Ramos (cell line): ENCODE results near the gene HEMGN.
"Not testable (repeated sequence)": the region's sequence is repeated elsewhere in the genome, so short reads cannot be mapped to it uniquely, and the experiment has no call there.

Experiments
- in situ Hi-C: fragments of 300-500 bp; cut with MboI; formaldehyde crosslinking; loops from one replicate; pipeline ENCODE4 v1.14.3; 2022; ENCODE audit warnings: low sequenced_read_pairs; ENCODE audit not compliant: unreplicated experiment

The HEMGN gene, protein sequence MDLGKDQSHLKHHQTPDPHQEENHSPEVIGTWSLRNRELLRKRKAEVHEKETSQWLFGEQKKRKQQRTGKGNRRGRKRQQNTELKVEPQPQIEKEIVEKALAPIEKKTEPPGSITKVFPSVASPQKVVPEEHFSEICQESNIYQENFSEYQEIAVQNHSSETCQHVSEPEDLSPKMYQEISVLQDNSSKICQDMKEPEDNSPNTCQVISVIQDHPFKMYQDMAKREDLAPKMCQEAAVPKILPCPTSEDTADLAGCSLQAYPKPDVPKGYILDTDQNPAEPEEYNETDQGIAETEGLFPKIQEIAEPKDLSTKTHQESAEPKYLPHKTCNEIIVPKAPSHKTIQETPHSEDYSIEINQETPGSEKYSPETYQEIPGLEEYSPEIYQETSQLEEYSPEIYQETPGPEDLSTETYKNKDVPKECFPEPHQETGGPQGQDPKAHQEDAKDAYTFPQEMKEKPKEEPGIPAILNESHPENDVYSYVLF

GRCh38 chr9:97938081-97938644 is at the start of gene HEMGN:
HEMGN (minus strand) TSS chr9:97938172; CDS start chr9:97938136, 36 bp downstream.
- in situ Hi-C loops = no loop called here

GRCh38 chr9:97987487-97987886 is 49.5 kb upstream of the HEMGN start:
- in situ Hi-C loops = no loop called here

DNA sequence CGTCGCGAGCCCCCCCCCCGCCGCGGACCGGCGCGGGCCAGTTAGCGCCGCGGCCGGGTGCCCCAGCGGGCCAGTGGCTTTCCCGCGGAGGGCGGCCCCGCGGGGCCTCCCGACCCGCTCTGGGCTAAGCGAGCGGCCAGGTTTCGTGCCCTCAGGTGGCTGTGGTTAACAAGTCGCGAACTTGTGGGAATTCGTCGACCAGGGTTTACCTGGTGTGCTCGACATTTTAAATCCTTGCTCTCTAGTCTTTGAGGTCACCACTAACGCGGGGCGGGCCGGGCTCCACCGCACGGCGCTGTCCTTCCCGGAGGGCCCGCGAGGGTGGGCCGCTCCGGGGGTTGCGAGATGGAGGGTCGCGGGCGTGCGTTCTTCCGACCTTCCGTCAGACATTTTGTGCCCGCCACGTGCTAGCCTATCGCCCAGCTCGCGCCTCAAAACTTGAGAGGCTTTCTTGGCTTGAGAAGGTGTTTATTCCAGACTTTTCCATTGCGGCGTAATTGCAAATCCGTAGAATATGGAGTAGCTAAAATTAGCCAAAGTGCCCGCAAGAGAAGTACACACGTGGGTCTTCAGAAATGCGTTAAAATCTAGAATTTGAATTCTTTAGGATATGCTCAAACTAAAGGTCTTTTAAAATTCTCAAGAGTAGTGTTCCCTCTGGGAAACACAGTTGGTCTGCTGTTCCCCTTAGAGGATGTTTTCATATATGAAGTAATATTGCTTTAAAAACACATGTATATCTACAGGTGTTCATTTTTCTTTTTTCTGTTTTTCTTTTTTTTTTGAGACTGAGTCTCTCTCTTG is 47.3 kb upstream of the HEMGN start:
- in situ Hi-C loops = no loop called here

DNA sequence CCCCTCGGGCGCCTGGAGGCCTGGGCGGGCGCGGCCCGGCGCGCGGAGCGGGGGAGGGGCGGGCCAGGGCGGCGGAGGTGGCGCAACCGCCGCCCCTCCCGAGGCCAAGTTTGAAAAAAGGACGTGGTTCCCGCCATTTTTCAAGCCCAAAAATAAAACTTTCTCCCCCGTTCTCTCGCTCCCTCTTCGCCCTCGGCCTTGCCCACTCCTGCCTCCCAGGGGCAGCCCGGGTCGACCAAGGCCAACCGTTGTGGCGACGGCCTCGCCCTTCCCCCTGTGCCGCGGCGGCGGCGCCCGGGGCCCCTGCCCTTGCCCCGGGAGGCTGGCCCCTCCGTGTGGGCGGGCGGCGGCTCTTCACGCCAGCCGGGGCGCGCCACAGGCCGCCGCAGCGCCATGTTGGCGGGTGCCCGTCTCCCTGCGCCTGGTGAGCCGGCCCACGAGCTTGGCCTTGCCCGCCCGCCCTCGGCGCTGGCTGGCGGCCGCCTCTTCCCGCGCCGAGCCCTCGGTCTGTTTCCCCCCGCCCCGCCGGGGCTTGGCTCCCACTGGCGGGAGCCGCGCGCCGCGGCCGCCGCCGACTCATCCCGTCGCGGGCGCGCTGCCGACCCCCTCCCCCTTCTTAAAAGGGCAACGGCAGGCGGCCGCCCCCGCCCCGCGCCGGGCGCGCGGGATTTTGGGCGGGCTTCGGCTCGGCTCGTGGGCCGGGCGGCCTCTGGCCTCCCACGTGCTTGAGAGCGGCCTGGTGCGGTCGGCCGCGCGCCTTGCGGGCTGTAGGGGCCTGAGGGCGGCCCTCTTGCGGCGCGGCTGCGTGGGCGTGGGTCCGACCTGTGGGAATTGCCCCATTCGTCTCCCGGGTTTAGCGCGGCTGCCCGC is 46.5 kb upstream of the HEMGN start:
- in situ Hi-C loops = no loop called here

DNA sequence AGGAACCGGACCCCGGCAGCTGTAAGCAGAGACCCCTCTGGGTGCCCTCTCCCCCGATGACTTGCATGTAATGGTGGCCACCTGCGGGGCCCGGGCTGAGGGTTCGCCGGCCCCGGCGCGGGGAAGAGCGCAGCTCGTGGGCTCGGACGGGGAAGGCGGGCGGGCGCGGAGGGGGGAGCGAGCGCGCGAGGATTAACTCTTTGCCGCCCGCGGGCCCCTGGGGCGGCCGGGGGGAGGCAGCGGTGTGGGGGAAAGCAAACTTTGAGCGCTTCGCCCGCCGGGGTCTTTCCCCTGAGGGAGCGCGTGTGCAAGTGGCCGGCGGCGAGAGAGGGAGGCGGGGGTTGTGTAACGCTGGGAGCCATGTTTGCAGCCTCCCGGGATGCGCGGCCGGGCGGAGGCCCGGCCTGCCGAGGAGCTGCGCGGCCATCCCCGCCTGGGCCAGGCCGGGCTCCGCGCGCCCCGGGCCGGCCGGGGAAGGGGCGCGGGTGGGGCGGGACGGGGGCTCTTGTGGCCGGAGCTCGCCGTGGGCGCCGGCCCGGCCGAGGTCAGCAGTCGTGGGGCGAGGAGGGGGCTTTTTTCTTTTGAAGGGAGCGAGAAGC is 45.7 kb upstream of the HEMGN start:
- in situ Hi-C loops = no loop called here

DNA sequence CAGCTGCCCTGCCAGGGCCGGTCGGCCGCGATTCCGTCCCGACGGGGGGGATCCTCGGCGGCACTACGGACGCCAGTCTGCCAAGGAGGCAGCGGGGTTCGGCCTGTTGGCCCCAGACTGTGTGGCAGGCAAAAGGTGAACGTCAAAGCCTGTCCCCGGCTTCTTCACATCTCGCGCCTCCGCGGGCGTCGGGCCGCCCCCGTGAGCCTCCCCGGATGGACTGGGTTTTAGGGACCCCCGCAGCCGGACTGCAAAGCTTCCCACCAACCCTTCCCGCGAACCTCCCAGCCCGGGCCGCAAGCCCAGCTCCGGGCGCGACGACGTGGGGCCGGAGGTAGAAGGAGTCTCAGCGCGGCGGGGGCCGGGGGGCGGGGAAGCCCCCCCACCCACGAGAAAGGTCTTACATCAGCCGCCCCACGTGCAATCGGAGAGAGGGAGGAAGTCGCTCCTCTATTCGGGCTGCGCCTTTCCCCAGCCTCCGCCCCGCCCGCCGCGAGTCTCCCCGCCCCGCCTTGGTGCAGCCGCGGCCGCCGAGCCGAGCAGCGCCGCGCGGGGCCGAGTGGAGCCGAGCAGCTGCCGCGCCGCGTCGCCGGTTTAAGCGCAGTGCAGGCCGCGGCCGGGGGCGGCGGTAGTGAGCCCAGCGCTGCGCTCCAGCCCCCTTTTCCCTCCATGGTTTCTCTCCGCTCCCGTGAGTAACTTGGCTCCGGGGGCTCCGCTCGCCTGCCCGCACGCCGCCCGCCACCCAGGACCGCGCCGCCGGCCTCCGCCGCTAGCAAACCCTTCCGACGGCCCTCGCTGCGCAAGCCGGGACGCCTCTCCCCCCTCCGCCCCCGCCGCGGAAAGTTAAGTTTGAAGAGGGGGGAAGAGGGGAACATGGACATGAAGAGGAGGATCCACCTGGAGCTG is 45.0 kb upstream of the HEMGN start, which contains the start of gene ANP32B:
Gene ANP32B (plus strand): TSS at position 659 of the 906 bp plus-strand sequence. CDS start 215 bp downstream, at position 874.
- in situ Hi-C loops = no loop called here

DNA sequence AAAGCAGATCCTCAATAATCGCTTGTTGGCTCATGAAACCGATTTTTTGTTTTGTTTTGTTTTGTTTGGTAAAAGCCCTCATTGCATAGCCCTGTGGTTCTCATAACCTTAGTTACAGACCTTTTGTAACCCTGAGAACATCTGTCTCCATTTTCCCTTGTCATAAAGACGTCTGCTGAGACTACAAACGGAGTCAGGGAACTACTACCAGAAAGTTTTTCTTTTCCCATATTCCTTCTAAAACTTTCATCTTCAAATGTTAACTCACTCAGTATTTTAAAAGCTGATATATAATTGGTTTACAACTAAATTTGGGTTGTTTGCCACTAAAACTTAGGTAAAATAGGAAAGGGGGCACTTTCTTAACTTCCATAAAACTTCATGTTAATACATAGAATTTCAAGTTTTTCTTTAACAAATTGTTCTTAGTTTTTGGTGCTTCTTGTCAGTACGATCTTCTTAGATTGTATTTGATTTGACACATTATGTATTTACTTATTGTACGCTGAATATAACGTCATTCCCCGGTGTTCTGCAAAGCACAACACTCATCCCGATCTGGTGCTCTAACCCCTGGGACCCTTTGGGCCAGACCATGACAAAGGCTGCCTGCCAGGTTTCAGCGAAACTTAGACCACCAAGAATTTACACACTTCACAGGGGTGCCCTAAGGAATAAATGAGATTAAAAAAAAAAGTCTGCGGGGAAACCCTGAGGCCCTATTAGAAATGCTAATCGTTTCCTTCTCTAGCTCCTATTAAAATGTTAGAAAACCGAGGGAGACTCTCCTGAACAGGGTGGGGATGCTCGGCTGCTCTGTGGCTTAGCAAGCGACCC is 44.1 kb upstream of the HEMGN start:
- in situ Hi-C loops = no loop called here

DNA sequence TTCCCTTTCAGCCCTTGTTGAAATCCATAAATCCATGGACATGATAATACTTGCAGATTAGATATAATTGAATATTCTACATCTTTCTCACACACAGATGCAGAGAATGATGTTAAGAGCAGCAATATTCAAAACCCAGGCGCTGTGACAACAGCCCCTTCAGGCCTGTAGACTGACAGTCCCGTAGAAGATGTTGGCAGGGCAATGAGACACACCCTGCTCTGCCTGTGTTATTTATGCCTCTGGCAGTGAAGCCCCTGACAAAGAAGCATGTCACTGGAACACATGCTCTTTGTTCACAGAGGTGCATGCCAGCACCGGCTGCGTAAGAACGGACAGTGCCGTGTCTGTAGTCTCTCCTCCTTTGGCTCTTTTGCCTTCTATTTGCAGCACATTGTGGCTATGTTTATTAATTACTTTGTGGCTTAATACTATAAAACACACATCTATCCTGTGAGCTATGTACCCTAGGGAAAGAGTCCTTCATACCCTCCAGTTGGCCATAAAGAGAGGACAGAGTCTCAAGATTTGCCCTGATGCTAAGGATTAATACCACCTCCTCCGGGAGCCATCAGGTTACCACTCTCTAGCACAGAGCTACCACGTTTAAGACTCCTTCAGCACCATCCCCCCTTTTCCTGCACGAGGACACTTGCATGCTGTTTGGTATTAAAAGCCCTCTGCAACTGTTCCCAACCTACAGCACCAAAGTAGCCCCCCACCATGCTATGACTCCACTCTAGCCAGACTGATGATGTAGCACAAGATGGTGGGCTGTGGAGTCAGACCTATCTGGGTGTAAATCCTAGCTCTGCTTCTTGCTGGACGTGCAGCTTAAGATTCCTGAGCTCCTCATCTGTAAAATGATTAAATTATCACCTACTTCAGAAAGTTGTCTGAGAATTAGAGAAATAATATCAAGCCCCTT is 43.2 kb upstream of the HEMGN start:
- in situ Hi-C loops = no loop called here

DNA sequence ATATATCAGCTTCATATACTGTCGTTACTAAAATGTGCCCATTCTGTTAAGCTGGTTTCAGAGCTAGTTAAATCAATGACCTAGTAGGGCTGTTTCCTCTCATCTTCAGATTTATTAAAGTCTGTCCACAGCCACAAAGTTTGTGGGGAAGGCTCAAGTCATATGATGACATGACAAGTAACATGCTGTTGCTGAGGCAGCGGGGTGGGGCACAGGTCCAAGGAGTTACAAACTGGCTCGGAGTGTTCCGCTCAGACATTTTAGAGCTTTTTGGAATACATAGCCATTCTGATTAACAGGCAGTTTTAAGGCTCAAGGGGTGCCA is 42.5 kb upstream of the HEMGN start:
- in situ Hi-C loops = no loop called here

GRCh38 chr9:97979788-97980478 is 42.0 kb upstream of the HEMGN start:
- in situ Hi-C loops = no loop called here

- in situ Hi-C loops = no loop called here
Measured at GRCh38 chr9:97978371-97979130, 40.6 kb upstream of the HEMGN start.

GRCh38 chr9:97976633-97977032 is 38.7 kb upstream of the HEMGN start:
- in situ Hi-C loops = not testable (repeated sequence)

DNA sequence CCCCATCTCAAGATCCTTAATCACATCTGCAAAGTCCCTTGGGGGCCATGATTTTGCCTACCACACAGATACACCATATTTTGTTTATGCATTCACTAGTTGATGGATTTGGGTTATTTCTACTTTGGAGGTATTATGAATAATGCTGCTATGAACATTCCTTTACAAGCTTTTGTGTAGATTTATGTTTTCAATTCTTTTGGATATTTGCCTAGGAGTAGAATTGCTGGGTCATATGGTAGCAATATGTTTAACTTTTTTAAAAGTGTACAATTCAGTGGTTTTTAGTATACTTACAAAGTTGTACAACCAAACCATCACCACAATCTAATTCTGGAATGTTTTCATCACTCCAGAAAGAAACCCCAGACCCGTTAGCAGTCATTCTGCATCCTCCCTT is 37.4 kb upstream of the HEMGN start:
- in situ Hi-C loops = no loop called here

GRCh38 chr9:97972753-97973152 is 34.8 kb upstream of the HEMGN start:
- in situ Hi-C loops = no loop called here

DNA sequence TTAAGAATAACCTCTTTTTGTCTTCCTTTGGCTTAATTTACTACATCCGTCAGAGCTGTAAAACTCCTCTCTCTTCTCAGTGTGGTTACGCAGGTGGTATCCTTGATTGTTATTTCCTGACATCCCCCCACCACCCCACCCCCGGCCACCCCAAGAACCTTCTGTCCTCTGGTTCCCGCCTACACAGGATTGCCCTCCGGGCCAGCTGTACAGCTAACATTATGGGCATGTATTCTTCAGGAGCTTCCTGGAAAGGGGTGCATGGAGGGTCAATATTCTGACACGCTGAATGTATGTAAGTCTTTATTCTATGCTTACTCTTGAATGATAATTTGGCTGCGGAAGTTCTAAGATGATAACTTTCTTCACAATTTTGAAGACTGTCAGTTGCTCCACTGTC is 32.2 kb upstream of the HEMGN start:
- in situ Hi-C loops = no loop called here

DNA sequence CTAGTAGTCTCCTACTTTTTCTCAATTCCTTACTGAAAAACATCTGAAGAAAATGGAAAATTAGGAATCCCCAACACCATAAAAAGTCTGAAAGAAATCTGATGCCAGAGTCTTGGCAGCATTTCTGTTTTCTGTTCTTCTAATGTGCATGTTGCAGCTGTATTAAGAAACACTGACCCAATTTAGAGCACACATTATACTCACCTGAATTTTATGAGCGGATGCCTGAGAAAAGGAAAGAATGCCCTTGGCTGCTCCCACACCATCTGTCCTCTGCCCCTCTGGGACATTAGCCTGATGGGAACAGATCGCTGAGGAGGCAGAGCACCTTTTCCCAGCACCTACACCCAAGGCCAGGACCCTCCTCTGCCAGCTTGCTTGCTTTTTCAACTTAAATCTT is 31.0 kb upstream of the HEMGN start:
- in situ Hi-C loops = no loop called here
